WTC11 (cell line): ENCODE measurements around the gene UEVLD. TPM values are rescaled to one million over a fixed set of nuclear protein-coding genes. Genes with fewer than 3 reads are reported as not detected.

Experiments
- ATAC-seq: fragments of 200-7000 bp; cut with Tn5 transposase; 2 replicates; pipeline ENCODE4 v1.10.0; 2021; ENCODE audit warnings: mild to moderate bottlenecking, moderate library complexity
- CTCF ChIA-PET: fragments of 300-600 bp; sonication (Branson Sonifier 250); formaldehyde crosslinking; loops from one replicate; lab custom pipeline; 2021; ENCODE audit warnings: antibody characterized with exemption; lab: Charles Lee
- POLR2A ChIA-PET: fragments of 350-600 bp; sonication (Branson Sonifier 250); formaldehyde crosslinking; loops from one replicate; lab custom pipeline; 2021; ENCODE audit warnings: antibody characterized with exemption; lab: Charles Lee
- DNase-seq: peaks from one replicate; pipeline ENCODE4 v3.0.0; 2021; ENCODE audit warnings: low spot score
- H3K27ac Mint-ChIP-seq: 2 replicates; pipeline ENCODE4 v1.8.0; 2021; ENCODE audit warnings: mixed read lengths
- H3K27me3 Mint-ChIP-seq: 2 replicates; pipeline ENCODE4 v1.8.0; 2021; ENCODE audit warnings: low read depth, mild to moderate bottlenecking, moderate library complexity, mixed read lengths
- H3K36me3 Mint-ChIP-seq: 2 replicates; pipeline ENCODE4 v1.8.0; 2021; ENCODE audit warnings: mixed read lengths
- H3K4me1 Mint-ChIP-seq: 2 replicates; pipeline ENCODE4 v1.8.0; 2022; ENCODE audit warnings: mixed read lengths
- H3K4me3 Mint-ChIP-seq: 2 replicates; pipeline ENCODE4 v1.8.0; 2021; ENCODE audit warnings: mild to moderate bottlenecking, moderate library complexity, mixed read lengths
- H3K9me3 Mint-ChIP-seq: 2 replicates; pipeline ENCODE4 v1.8.0; 2021; ENCODE audit warnings: mixed read lengths
- CBFB ChIP-seq: sonication (generic); formaldehyde crosslinking; IDR thresholded peaks from 2 replicates; pipeline ENCODE4 v1.8.1; 2022; ENCODE audit warnings: mild to moderate bottlenecking, low read depth, missing genetic modification reagents
- EMX1 ChIP-seq: fragments of 250-450 bp; sonication (Bioruptor Pico); IDR thresholded peaks from 2 replicates; pipeline ENCODE4 v1.8.0; 2021; ENCODE audit warnings: mild to moderate bottlenecking
- FOXK1 ChIP-seq: sonication (generic); formaldehyde crosslinking; IDR thresholded peaks from 2 replicates; pipeline ENCODE4 v1.8.0; 2022; ENCODE audit warnings: mild to moderate bottlenecking, moderate library complexity, missing genetic modification reagents
- FOXP1 ChIP-seq: sonication (generic); formaldehyde crosslinking; IDR thresholded peaks from 2 replicates; pipeline ENCODE4 v1.8.0; 2022; ENCODE audit warnings: missing genetic modification reagents, mild to moderate bottlenecking, moderate library complexity, borderline replicate concordance
- HMGA2 ChIP-seq: fragments of 250-450 bp; sonication (Bioruptor Pico); IDR thresholded peaks from 2 replicates; pipeline ENCODE4 v1.4.0; 2021; ENCODE audit warnings: mild to moderate bottlenecking, moderate library complexity
- JUN ChIP-seq: sonication (generic); formaldehyde crosslinking; IDR thresholded peaks from 2 replicates; pipeline ENCODE4 v1.8.0; 2023; ENCODE audit warnings: mild to moderate bottlenecking, missing genetic modification reagents
- SMAD3 ChIP-seq: sonication (generic); formaldehyde crosslinking; IDR thresholded peaks from 2 replicates; pipeline ENCODE4 v1.8.0; 2022; ENCODE audit warnings: missing genetic modification reagents, mild to moderate bottlenecking, borderline replicate concordance
- SP1 ChIP-seq: sonication (generic); formaldehyde crosslinking; conservative IDR thresholded peaks from 2 replicates; pipeline ENCODE4 v1.8.1; 2022; ENCODE audit warnings: missing genetic modification reagents
- TEAD1 ChIP-seq: sonication (generic); formaldehyde crosslinking; IDR thresholded peaks from 2 replicates; pipeline ENCODE4 v1.8.0; 2022; ENCODE audit warnings: mild to moderate bottlenecking, missing genetic modification reagents
- ZNF121 ChIP-seq: sonication (generic); formaldehyde crosslinking; IDR thresholded peaks from 2 replicates; pipeline ENCODE4 v1.8.0; 2023; ENCODE audit warnings: missing genetic modification reagents
- ZNF138 ChIP-seq: sonication (generic); formaldehyde crosslinking; conservative IDR thresholded peaks from 2 replicates; pipeline ENCODE4 v1.8.1; 2022; ENCODE audit warnings: mild to moderate bottlenecking, moderate library complexity, missing genetic modification reagents
- ZNF263 ChIP-seq: sonication (generic); formaldehyde crosslinking; IDR thresholded peaks from 2 replicates; pipeline ENCODE4 v1.8.1; 2022; ENCODE audit warnings: low read depth, mild to moderate bottlenecking, moderate library complexity, missing genetic modification reagents
- total RNA-seq: library from RNA; stranded (reverse); gene quantifications from 3 replicates; pipeline ENCODE4 v1.2.3, GENCODE V29; 2021
- TF ChIP-seq, protein P1 (sequence below): fragments of 250-450 bp; sonication (Bioruptor Pico); IDR thresholded peaks from 2 replicates; pipeline ENCODE4 v1.9.0; 2021; ENCODE audit warnings: moderate library complexity, mild to moderate bottlenecking, inconsistent platforms, borderline replicate concordance
- TF ChIP-seq, protein P2 (sequence below): sonication (generic); formaldehyde crosslinking; IDR thresholded peaks from 2 replicates; pipeline ENCODE4 v1.8.1; 2022; ENCODE audit warnings: mild to moderate bottlenecking, missing genetic modification reagents, moderate library complexity, borderline replicate concordance
- TF ChIP-seq, protein P3 (sequence below): sonication (generic); formaldehyde crosslinking; IDR thresholded peaks from 2 replicates; pipeline ENCODE4 v1.8.1; 2022; ENCODE audit warnings: mild to moderate bottlenecking, moderate library complexity, missing genetic modification reagents
- TF ChIP-seq, protein P4 (sequence below): sonication (generic); formaldehyde crosslinking; IDR thresholded peaks from 2 replicates; pipeline ENCODE4 v1.8.1; 2022; ENCODE audit warnings: low read depth, mild to moderate bottlenecking, moderate library complexity, missing genetic modification reagents, borderline replicate concordance
- TF ChIP-seq, protein P5 (sequence below): sonication (generic); formaldehyde crosslinking; IDR thresholded peaks from 2 replicates; pipeline ENCODE4 v1.8.1; 2023; ENCODE audit warnings: mild to moderate bottlenecking, missing genetic modification reagents, borderline replicate concordance
- TF ChIP-seq, protein P6 (sequence below): sonication (generic); formaldehyde crosslinking; IDR thresholded peaks from 2 replicates; pipeline ENCODE4 v1.8.1; 2023; ENCODE audit warnings: mild to moderate bottlenecking, missing genetic modification reagents
- TF ChIP-seq, protein P7 (sequence below): fragments of 200-600 bp; IDR thresholded peaks from 2 replicates; pipeline ENCODE4 v1.8.0; 2022; ENCODE audit warnings: antibody characterized with exemption
- TF ChIP-seq, protein P8 (sequence below): sonication (generic); formaldehyde crosslinking; IDR thresholded peaks from 2 replicates; pipeline ENCODE4 v1.8.1; 2023; ENCODE audit warnings: mild to moderate bottlenecking, missing genetic modification reagents, moderate library complexity

UEVLD gene
- total RNA-seq, 1 experiment from 2014 or later = 7.5 TPM

DNA sequence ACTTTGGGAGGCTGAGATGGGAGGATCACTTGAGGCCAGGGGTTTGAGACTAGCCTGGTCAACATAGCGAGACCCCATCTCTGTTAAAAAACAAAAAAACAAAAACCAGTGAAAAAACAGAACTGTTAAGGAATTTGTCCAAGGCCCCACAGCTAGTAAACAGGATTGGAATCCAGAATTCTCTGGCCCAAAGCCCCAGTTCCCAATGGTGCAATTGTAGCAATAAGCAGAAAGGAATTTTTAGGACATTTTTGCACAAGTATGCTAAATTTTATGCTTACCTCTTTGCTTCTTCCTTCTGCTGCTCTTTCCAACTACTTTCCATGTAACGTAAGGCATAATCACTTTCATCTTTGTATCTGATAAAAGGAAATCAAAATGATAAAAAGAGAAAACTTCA lies 22.7 kb upstream of the UEVLD start:
- CTCF ChIA-PET = no interaction called here
- no peak for DNase-seq
- ATAC-seq = no peak

DNA sequence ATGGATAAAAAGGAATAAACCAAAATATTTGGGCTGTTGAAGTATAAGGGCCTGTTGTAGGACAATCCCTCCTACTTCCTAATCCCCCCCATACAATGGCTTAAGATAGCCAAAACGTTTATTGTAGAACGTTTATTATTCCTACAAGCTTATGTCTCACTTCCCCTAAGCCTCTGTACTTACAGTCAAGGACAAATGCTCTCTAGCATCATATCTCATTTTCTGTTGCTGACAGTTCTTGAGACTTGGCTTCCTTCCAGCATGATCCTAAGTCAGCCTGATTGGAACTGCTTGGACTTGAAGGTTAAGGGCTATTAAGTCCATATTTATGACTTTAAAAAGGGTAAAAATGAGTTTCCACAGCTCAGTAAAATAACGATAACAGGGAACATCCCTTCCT lies 19.8 kb upstream of the UEVLD start:
- peaks cover 22% of the 10 kb centered on the region; the same call in 1 of the 2 replicates for H3K36me3 Mint-ChIP-seq
- ATAC-seq = no peak
- H3K4me3 Mint-ChIP-seq = no peak overlapping the region
- CTCF ChIA-PET = no interaction called here
- H3K9me3 Mint-ChIP-seq = no peaks in the 10 kb centered on the region
- DNase-seq = no peak
- H3K4me1 Mint-ChIP-seq = peaks cover 3% of the 10 kb centered on the region
- POLR2A ChIA-PET = no interaction called here
- H3K27ac Mint-ChIP-seq = no peak overlapping the region
- H3K27me3 Mint-ChIP-seq = no peaks in the 10 kb centered on the region
- TF ChIP-seq, protein P1, sequence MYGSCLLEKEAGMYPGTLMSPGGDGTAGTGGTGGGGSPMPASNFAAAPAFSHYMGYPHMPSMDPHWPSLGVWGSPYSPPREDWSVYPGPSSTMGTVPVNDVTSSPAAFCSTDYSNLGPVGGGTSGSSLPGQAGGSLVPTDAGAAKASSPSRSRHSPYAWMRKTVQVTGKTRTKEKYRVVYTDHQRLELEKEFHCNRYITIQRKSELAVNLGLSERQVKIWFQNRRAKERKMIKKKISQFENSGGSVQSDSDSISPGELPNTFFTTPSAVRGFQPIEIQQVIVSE = no peak
- TF ChIP-seq JUN (no peak), CBFB (CRISPR knock-in tag) (no peak), TEAD1 (CRISPR knock-in tag) (no peak), FOXK1 (no peak), ZNF263 (no peak), EMX1 (CRISPR knock-in tag) (no peak), HMGA2 (CRISPR knock-in tag) (no peak), SMAD3 (CRISPR knock-in tag) (no peak), ZNF138 (CRISPR knock-in tag) (no peak), ZNF121 (CRISPR knock-in tag) (no peak)
- TF ChIP-seq, protein P2, sequence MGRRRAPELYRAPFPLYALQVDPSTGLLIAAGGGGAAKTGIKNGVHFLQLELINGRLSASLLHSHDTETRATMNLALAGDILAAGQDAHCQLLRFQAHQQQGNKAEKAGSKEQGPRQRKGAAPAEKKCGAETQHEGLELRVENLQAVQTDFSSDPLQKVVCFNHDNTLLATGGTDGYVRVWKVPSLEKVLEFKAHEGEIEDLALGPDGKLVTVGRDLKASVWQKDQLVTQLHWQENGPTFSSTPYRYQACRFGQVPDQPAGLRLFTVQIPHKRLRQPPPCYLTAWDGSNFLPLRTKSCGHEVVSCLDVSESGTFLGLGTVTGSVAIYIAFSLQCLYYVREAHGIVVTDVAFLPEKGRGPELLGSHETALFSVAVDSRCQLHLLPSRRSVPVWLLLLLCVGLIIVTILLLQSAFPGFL (CRISPR knock-in tag) = no peak
- TF ChIP-seq, protein P3, sequence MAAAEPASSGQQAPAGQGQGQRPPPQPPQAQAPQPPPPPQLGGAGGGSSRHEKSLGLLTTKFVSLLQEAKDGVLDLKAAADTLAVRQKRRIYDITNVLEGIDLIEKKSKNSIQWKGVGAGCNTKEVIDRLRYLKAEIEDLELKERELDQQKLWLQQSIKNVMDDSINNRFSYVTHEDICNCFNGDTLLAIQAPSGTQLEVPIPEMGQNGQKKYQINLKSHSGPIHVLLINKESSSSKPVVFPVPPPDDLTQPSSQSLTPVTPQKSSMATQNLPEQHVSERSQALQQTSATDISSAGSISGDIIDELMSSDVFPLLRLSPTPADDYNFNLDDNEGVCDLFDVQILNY = no peak
- TF ChIP-seq, protein P4, sequence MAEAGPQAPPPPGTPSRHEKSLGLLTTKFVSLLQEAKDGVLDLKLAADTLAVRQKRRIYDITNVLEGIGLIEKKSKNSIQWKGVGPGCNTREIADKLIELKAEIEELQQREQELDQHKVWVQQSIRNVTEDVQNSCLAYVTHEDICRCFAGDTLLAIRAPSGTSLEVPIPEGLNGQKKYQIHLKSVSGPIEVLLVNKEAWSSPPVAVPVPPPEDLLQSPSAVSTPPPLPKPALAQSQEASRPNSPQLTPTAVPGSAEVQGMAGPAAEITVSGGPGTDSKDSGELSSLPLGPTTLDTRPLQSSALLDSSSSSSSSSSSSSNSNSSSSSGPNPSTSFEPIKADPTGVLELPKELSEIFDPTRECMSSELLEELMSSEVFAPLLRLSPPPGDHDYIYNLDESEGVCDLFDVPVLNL (CRISPR knock-in tag) = no peak
- TF ChIP-seq, protein P5, sequence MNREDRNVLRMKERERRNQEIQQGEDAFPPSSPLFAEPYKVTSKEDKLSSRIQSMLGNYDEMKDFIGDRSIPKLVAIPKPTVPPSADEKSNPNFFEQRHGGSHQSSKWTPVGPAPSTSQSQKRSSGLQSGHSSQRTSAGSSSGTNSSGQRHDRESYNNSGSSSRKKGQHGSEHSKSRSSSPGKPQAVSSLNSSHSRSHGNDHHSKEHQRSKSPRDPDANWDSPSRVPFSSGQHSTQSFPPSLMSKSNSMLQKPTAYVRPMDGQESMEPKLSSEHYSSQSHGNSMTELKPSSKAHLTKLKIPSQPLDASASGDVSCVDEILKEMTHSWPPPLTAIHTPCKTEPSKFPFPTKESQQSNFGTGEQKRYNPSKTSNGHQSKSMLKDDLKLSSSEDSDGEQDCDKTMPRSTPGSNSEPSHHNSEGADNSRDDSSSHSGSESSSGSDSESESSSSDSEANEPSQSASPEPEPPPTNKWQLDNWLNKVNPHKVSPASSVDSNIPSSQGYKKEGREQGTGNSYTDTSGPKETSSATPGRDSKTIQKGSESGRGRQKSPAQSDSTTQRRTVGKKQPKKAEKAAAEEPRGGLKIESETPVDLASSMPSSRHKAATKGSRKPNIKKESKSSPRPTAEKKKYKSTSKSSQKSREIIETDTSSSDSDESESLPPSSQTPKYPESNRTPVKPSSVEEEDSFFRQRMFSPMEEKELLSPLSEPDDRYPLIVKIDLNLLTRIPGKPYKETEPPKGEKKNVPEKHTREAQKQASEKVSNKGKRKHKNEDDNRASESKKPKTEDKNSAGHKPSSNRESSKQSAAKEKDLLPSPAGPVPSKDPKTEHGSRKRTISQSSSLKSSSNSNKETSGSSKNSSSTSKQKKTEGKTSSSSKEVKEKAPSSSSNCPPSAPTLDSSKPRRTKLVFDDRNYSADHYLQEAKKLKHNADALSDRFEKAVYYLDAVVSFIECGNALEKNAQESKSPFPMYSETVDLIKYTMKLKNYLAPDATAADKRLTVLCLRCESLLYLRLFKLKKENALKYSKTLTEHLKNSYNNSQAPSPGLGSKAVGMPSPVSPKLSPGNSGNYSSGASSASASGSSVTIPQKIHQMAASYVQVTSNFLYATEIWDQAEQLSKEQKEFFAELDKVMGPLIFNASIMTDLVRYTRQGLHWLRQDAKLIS (CRISPR knock-in tag) = no peak

More for the DNA sequence above, 22.7 kb upstream of the UEVLD start:
- H3K27ac Mint-ChIP-seq = no peak overlapping the region
- no peaks in the 10 kb centered on the region for H3K27me3 Mint-ChIP-seq
- TF ChIP-seq, protein P6, sequence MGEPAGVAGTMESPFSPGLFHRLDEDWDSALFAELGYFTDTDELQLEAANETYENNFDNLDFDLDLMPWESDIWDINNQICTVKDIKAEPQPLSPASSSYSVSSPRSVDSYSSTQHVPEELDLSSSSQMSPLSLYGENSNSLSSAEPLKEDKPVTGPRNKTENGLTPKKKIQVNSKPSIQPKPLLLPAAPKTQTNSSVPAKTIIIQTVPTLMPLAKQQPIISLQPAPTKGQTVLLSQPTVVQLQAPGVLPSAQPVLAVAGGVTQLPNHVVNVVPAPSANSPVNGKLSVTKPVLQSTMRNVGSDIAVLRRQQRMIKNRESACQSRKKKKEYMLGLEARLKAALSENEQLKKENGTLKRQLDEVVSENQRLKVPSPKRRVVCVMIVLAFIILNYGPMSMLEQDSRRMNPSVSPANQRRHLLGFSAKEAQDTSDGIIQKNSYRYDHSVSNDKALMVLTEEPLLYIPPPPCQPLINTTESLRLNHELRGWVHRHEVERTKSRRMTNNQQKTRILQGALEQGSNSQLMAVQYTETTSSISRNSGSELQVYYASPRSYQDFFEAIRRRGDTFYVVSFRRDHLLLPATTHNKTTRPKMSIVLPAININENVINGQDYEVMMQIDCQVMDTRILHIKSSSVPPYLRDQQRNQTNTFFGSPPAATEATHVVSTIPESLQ (CRISPR knock-in tag) = no peak
- TF ChIP-seq FOXP1 (CRISPR knock-in tag) (no peak), SP1 (no peak)
- TF ChIP-seq, protein P7, sequence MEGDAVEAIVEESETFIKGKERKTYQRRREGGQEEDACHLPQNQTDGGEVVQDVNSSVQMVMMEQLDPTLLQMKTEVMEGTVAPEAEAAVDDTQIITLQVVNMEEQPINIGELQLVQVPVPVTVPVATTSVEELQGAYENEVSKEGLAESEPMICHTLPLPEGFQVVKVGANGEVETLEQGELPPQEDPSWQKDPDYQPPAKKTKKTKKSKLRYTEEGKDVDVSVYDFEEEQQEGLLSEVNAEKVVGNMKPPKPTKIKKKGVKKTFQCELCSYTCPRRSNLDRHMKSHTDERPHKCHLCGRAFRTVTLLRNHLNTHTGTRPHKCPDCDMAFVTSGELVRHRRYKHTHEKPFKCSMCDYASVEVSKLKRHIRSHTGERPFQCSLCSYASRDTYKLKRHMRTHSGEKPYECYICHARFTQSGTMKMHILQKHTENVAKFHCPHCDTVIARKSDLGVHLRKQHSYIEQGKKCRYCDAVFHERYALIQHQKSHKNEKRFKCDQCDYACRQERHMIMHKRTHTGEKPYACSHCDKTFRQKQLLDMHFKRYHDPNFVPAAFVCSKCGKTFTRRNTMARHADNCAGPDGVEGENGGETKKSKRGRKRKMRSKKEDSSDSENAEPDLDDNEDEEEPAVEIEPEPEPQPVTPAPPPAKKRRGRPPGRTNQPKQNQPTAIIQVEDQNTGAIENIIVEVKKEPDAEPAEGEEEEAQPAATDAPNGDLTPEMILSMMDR = no peak
- TF ChIP-seq, protein P8, sequence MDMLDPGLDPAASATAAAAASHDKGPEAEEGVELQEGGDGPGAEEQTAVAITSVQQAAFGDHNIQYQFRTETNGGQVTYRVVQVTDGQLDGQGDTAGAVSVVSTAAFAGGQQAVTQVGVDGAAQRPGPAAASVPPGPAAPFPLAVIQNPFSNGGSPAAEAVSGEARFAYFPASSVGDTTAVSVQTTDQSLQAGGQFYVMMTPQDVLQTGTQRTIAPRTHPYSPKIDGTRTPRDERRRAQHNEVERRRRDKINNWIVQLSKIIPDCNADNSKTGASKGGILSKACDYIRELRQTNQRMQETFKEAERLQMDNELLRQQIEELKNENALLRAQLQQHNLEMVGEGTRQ (CRISPR knock-in tag) = no peak
- peaks cover 3% of the 10 kb centered on the region for H3K4me1 Mint-ChIP-seq
- H3K36me3 Mint-ChIP-seq = peaks cover 42% of the 10 kb centered on the region
- H3K9me3 Mint-ChIP-seq = no peaks in the 10 kb centered on the region
- POLR2A ChIA-PET = no interaction called here
- no peak overlapping the region for H3K4me3 Mint-ChIP-seq
